AG04449 (cell line): ENCODE results near the gene NEK2.

Experiments
- CTCF ChIA-PET: fragments of 350-600 bp; formaldehyde crosslinking; extraction: SDS; loops from one replicate; lab custom pipeline; 2021; ENCODE audit warnings: antibody characterized with exemption; lab: Yijun Ruan, JAX
- POLR2A ChIA-PET: fragments of 400-600, 350-600 bp; formaldehyde crosslinking; extraction: SDS; loops from one replicate; lab custom pipeline; 2020; ENCODE audit warnings: antibody characterized with exemption, inconsistent platforms; lab: Yijun Ruan, JAX
- DNase-seq: peaks from one replicate; pipeline ENCODE4 v3.0.0-alpha.2; 2010; ENCODE audit warnings: low read depth, low spot score
- H3K4me3 ChIP-seq: 2 replicates; pipeline ENCODE4 v1.5.1; 2011; ENCODE audit warnings: low read depth, mild to moderate bottlenecking, control low read depth, low read length
- TF ChIP-seq, protein P1 (sequence below): IDR thresholded peaks from one replicate; pipeline ENCODE4 v1.5.1; 2011; ENCODE audit warnings: mild to moderate bottlenecking, moderate library complexity, low read length, control low read depth, inconsistent platforms; ENCODE audit not compliant: insufficient read depth; ENCODE audit errors: missing control alignments

NEK2 gene

DNA sequence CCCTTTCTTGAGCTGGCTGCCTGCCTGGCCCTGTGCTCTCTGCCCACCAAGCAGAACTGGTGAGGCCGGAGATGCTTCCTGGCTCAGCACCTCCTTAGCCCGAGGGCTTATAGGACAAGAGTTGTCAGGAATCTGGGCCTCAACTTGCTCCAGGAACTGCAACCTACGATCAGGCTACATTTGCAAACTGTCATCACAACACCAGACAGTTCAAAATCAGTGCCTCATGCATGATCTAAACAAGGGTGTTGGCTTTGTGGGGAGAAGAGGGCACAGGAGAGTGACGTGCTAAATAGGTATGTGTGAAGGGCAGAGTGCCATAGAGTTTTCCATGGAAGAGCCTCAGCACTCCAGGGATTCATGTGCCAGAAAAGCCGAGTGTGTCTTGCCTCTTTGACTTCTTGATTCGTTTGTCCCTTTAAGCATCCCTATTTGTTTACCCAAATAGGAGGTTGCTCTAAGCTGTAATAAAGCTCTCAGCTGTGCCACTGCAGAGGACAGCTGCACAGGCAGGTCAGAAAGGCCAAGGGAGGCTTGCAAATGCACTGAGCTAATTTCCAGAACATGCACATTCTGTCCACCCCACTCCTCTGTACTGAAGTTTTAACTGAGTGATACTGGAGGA is 30.2 kb upstream of the NEK2 start:
- ChIA-PET POLR2A (no interaction called here), CTCF (interaction anchor here (0.6 to 1.5 kb wide), 4 partner anchors 8 to 287 kb away, joined by 3 to 6 read pairs (median 4); no protein-coding TSS in a partner anchor)
- no peak overlapping the region for H3K4me3 ChIP-seq
- TF ChIP-seq, protein P1, sequence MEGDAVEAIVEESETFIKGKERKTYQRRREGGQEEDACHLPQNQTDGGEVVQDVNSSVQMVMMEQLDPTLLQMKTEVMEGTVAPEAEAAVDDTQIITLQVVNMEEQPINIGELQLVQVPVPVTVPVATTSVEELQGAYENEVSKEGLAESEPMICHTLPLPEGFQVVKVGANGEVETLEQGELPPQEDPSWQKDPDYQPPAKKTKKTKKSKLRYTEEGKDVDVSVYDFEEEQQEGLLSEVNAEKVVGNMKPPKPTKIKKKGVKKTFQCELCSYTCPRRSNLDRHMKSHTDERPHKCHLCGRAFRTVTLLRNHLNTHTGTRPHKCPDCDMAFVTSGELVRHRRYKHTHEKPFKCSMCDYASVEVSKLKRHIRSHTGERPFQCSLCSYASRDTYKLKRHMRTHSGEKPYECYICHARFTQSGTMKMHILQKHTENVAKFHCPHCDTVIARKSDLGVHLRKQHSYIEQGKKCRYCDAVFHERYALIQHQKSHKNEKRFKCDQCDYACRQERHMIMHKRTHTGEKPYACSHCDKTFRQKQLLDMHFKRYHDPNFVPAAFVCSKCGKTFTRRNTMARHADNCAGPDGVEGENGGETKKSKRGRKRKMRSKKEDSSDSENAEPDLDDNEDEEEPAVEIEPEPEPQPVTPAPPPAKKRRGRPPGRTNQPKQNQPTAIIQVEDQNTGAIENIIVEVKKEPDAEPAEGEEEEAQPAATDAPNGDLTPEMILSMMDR, result no peak
- DNase-seq, result no peak

DNA sequence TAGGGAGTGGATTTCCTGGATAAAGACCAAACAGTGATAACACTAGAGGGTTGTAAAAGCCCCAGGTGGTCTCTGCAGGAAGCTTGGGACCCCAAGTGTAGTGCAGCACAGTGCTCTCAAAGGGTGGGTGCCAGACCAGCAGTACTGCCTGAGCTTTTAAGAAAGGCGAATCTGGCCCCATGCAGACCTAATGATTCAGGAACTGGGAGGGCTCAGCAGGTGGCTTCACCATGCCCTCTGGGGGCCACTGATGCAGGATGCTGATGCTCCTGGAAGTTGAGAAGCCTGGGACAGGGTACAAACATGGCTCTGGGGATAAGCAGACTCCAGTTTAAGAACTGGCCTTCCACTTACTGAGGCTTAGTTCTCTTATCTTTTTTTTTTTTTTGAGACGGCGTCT is 29.1 kb upstream of the NEK2 start:
- H3K4me3 ChIP-seq, result no peak overlapping the region
- TF ChIP-seq, protein P1, result no peak
- DNase-seq, result no peak
- CTCF ChIA-PET, result interaction anchor here (1.0 to 1.5 kb wide), 3 partner anchors 24 to 330 kb away, joined by 3 to 4 read pairs (median 4); no protein-coding TSS in a partner anchor
- POLR2A ChIA-PET, result no interaction called here

DNA sequence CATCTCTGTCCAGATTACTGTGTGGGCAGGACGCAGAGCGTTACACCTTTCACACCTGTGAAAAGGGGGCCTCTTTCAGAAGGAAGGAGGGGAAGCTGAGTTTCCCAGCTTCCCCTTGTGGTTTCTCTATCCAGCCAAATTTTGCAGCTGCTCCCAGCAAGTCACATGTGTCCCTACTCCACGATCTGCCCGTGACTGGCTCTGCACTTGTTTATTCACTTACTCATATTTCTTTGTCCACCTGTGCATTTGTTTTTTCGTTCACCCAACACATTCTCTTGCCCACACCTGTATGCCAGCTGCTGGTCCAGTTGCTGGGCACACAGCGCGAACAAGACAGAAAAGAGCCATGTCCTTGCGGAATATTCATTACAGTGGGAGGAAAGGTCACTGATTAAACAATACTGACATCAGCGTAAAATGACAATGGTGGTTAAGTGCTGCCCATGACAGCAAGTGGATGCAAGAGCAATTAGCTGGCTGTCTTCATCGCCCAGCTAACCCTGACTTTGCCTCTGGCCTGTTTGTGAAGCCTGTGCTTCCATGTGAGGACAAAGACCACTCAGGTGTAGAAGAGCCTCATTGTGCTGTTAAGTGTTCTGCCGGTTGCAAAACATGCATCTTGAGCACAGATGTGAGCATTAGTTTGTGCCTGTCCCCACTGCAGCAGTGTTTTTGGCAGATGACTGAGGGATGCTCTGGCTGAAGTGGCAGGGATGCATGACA is 28.6 kb upstream of the NEK2 start:
- TF ChIP-seq, protein P1, result no peak
- no peak overlapping the region for H3K4me3 ChIP-seq
- ChIA-PET CTCF (interaction anchor here (1.0 kb wide), 1 partner anchor 331 kb away, joined by 4 read pairs; no protein-coding TSS in a partner anchor), POLR2A (no interaction called here)
- DNase-seq, result no peak

DNA sequence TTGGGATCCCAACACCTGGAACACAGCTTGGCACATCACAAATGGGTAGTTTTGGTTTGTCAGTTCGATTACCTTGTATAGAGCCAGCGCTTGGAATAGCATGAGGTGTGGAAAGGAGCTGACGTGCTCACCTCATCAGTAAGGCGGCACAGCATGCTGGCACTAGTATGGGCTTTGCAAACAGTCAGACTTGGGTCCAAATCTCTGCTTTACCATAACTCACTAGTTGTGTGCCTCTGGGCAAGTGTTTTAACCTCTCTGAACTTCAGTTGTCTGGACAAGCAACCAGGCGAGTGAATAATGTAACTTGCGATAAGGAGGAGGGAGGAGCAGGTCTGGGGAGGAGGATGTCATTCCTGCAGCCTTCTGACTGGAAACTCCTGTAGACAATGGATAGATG is 26.3 kb upstream of the NEK2 start:
- DNase-seq, result no peak
- POLR2A ChIA-PET, result no interaction called here
- TF ChIP-seq, protein P1, result no peak
- CTCF ChIA-PET, result interaction anchor here (1.0 to 5.9 kb wide), 2 partner anchors 12 to 18 kb away, joined by 3 to 89 read pairs; no protein-coding TSS in a partner anchor
- no peak overlapping the region for H3K4me3 ChIP-seq

DNA sequence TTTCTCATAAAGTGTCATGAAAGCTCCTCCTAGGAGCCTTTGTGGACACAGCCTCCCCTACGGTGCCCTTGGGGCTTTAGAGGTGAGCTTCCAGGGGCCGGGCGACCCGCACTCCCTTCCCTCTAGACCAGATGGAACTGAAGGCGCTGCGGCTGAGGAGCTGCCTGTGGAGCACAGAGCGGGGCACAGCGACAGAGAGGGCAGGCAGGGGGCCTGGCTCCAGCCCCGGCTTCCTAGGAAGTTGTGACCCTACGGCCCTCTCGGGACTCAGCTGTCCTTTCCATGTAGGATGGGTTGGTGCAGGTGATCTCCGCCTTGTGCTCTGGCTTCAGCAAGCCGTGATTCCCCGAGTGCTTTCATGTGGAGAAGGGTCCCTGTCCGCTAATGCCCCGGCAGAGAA is 23.6 kb upstream of the NEK2 start:
- CTCF ChIA-PET, result interaction anchor here (0.9 to 5.9 kb wide), 48 partner anchors 8 to 756 kb away, joined by 3 to 89 read pairs (median 5); partner anchors contain the start of genes DTL, INTS7 and NEK2
- no peak overlapping the region for H3K4me3 ChIP-seq
- POLR2A ChIA-PET, result interaction anchor here (1.1 kb wide), 1 partner anchor 757 kb away, joined by 3 read pairs; no protein-coding TSS in a partner anchor
- TF ChIP-seq, protein P1, result no peak
- DNase-seq, result no peak
